GM19239 (cell line): ENCODE data around the gene OSBPL6.
"Not testable (repeated sequence)": the region's sequence is repeated elsewhere in the genome, so short reads cannot be mapped to it uniquely, and the experiment has no call there.

ENCODE experiments used
- DNase-seq: peaks from one replicate; pipeline ENCODE4 v3.0.0; 2011; ENCODE audit warnings: low spot score; ENCODE audit not compliant: insufficient read length
- FAIRE-seq: peaks from 2 replicates; lab custom pipeline; 2011; peaks lifted over from hg19 to GRCh38; lab: Jason Lieb, UNC

Gene OSBPL6

DNA sequence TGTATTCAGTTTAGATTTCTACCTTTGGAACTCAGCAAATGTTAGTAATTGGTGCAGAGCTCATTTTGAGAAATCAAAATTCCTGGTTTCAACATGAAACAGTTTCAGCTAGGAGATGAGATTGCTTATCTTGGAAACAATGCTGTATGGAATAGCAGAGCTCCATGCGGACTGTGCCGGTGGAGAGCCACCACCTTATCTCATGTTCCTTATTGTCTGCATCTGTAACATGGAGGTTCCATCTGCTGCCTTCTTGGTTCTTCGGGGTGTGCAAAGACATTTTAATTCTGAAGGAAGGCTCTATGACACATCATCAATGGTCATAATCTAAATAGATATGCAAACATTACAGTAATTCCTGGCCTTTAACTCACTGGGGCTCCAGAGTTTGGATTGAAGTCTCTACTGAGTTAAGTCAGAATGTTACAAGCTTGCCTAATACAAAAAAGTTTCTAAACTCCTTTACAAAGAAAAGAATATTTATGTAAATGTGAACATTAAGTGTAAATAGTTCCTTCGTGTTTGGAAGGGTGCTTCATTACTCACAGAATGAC is 191.4 kb downstream of the OSBPL6 start:
- no peak for DNase-seq
- FAIRE-seq, result peak; percentile 14

DNA sequence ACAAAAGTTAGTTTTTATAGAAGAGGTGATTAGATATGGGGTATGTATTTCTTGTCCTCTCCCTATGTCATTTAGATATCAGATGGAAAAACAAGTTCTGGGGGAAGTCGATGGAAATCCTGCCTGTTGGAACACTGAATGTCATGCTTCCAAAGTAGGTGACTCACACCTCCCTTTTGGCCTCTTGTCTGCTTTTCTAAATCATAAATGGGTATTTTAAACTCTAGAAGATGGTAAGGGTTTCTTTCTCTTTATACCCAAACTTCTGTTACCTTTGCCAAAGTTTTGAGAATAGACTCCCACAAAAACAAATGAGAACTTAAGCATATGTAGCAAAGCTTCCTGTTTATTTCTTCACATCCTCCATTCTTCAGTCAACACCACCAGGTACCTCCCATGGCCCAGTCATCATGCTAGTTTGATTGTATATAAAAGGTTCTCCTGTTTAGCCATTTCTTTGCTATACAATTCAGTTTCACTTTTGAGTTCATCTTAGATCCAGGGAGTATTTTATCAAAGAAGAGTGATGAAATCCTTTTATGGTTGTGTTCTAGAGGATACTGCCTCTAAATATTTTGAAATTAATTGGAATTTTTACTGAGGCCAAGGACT is 192.8 kb downstream of the OSBPL6 start:
- no peak for DNase-seq
- no peak for FAIRE-seq

DNA sequence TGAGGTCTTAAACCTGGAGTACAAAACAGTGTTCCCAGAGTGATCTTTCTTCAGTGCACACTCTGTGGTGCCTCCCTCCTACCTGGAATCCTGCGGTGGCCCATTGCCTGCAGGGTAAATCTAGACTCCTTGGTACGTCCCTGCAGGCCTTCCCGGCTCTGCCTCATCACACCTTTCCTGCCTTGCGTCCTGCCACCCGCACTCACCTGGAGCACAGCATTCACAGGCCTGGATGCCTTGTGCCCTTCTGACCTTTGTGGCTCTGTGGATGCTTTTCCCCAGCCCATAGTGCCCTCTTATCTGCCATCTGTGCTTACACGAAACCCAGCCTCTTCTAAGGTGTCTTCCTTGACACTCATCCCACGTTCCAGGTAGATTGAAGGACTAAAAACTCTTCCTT is 194.0 kb downstream of the OSBPL6 start:
- FAIRE-seq (no peak), DNase-seq (no peak)

- FAIRE-seq (no peak), DNase-seq (no peak)
These were observed 197.4 kb downstream of the OSBPL6 start for GRCh38 chr2:178391701-178392100.

DNA sequence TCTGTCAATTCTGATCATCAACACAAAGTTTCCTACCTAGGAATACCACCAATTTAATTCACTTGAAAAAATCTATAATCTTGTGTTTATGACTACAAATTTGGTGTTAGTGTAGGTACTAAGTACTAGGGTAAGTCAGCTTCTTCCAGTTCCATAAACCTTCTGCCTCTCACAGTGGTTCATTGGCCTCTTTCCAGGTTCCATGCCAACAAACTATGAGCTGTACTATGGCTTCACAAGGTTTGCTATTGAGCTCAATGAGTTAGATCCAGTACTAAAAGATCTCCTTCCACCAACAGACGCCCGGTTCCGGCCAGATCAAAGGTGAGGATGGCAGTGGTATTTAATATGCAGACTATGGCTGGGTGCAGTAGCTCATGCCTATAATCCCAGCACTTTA is 197.9 kb downstream of the OSBPL6 start:
- FAIRE-seq (no peak), DNase-seq (no peak)

DNA sequence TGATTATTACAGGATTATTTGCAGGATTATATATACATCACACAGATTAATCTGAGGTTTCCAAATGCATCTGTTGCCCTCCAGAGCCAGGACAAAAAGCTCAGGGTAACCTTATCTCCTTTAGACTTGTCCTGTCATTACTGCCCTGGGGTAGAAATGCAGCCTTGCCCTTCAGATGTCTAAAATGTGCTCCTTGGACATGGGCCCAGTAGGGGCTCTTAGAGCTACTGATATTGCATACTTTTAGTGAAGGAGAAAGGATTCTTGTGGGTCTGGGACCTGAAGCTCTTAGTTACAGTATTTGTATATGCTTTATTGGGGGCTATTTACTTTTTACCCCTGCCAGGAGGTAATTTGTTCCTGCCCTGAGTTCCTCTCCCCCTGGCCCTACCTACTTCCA is 200.5 kb downstream of the OSBPL6 start:
- DNase-seq (no peak), FAIRE-seq (no peak)

- no peak for DNase-seq
- FAIRE-seq, result no peak
These were observed 201.0 kb downstream of the OSBPL6 start for GRCh38 chr2:178395295-178395694.

DNA sequence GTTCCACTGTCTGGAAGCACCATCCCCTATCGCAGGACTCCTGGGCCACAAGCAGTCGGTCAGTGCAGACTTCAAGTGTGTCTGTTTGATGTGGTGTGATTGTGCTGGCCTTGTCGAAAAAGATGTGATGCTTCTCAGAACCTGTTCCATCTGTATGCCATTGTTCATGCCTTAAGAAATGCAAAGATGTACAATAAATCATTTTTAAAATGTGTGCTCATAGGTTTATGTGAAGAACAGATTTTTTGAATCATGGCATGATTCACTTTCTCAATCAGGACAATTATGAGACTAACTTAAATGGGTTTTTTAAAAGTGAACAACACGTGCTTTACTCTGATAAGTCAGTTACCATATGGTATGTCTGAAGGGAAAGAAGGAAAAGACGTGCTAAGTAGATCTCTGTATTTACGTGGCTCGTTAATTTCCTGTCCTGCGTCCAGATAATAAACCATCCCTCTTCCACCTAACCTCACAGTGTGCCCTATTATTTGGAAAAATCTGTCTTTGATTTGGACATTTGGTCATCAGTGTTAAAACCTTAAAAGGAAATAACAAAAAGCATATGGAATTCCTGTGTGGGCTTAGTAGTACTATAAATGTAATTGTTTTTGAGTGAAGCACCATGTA is 201.7 kb downstream of the OSBPL6 start:
- no peak for DNase-seq
- FAIRE-seq, result no peak

DNA sequence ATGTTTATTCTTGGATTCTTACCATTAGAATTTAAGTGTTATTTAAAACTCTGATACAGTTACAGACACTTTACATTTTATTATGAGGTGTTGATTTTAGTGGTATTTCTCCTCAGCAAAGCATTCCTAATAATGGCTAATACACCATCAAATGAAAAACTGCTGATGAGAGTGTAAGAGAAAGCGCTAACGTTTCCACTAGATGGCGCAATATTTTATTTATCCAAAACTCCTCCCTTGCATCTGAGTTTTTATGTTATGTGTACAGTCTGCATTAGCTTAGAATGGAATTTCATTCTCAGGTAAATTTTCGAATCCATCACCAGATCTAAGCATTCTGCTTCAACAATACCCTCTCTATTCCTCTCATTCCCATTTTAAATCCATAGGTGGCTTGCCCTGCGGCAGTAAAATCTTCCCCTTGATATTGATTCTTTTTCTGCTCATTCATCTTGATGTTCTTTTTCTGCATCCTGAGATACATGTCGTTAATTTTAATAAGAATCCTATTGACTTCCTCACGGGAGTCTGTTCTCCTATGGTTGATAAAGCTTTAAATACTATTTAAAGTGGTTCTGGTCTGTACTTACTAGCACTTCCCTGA is 202.8 kb downstream of the OSBPL6 start:
- FAIRE-seq (peak; percentile 88), DNase-seq (no peak)

DNA sequence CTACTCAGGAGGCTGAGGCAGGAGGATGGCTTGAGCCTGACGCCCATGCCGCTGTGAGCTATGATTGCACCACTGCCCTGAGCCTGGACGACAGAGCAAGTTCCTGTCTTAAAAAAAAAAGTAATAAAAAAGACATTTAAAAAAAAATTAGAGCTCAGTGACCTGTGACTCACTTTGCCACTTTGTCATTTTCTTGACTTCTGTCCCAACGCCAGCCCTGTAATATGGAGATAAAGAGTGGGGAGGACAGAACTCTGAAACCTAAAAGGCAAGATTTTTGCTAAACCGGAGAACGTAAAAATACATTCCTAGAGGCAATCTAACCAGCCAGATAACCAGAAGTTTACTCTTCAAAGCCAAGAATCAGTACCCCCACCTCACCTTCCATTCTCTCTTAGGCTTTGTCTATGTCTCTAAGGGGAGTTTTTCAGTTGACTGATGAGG is 207.7 kb downstream of the OSBPL6 start:
- DNase-seq, result no peak
- FAIRE-seq, result no peak

DNA sequence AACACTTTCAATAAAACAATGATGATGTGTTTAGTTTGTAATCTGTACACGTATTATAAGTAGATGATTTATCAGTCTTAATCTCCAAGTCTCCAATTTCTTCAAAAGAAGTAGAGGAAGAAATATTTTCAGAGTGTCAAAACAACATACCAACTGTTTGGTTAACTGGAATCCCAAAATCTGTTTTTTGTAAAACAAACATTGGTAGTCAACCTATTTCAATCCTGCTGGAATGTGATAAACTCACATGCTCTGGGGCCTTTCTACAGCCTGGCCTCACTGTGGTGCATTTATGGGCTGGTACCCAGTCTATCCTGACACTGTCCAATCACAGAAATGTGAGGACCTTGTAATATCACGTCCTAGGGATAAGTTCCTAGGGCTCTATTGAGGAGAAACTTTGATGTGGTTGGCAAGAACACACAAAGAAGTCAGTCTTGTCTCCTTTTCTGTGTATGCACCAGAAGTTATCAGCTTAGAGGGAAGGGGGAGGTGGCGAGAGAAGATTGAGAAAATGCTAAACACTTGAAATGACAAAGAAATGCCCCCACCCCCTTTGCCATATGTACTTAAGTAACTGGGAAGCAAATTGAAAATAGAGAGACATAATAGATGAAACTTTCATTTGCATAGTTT is 209.5 kb downstream of the OSBPL6 start:
- no peak for FAIRE-seq
- no peak for DNase-seq

GRCh38 chr2:178404368-178404767 is 210.1 kb downstream of the OSBPL6 start:
- peak; percentile 100 for FAIRE-seq
- peak; percentile 41 for DNase-seq

- peak; percentile 52 for FAIRE-seq
These were observed 214.9 kb downstream of the OSBPL6 start for GRCh38 chr2:178409261-178409660.

DNA sequence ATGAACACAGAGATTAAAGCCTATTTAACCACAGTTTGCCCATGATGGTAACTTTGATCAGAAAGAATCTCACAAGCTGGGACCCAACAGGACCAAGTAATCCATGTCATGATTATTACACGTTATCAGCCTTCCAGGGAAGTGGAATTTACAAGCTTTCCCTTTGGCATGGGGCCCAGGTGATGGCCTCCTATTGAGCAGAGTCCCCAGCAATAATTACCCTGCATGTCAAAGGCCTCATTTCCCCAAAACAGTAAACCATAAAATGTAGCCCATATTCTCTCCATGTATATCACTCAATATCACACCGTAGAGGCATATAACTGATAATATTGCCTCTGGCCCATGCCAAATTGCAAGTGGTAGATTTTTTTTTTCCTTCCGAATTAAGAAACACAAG is 217.7 kb downstream of the OSBPL6 start:
- no peak for DNase-seq
- no peak for FAIRE-seq

More at GRCh38 chr2:178409261-178409660, 214.9 kb downstream of the OSBPL6 start:
- DNase-seq, result no peak

DNA sequence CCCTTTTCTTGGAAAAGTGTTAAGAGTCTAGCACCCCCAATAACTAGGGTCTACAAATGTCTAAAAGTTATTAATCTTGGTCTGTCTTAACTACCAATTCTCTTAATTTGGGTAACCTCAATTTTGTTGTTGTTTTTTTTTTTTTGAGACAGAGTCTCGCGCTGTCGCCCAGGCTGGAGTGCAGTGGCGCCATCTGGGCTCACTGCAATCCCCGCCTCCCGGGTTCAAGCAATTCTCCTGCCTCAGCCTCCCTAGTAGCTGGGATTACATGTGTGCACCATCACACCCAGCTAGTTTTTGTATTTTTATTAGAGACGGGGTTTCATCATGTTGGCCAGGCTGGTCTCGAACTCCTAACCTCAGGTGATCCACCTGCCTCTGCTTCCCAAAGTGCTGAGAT is 218.1 kb downstream of the OSBPL6 start:
- not testable (repeated sequence) for DNase-seq, FAIRE-seq

DNA sequence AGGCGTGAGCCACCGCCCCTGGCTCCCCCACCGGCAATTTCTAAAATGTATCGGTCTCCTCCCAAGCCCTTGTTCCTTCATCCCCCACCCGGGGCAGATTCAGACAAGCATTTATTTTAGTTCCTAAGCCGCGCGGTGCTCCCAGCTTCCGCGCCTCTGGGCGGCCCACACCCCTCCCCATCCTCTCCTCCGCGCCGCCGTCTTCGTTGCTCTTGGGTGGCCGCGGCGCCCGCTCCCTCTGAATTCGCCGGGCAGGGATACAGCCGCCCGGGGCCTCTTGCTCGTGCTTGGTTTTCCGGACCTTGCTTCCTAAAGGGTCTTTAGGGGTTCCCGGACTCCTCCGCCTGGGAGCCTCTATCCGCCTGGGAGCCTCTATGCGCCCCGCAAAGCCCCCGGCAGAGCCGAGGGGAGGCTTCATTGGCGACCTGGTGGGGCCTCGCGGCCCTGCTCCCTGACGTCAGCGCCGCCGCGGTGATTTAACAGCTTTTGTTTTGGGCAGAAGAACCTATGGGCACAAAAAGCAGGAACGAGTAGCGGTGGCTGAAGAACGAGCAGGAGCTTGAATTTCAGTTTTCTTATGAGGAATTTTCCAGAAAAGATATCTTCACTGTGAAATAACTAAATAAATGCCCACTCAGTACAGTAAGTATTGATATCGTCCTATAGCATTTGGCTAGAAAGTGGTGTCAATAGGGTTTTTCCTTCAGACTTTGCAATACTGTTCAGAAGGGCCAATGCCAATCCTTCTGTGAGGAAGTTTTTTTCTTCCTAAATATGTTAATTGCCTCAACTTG is 219.4 kb downstream of the OSBPL6 start:
- peak; percentile 84 for FAIRE-seq

DNA sequence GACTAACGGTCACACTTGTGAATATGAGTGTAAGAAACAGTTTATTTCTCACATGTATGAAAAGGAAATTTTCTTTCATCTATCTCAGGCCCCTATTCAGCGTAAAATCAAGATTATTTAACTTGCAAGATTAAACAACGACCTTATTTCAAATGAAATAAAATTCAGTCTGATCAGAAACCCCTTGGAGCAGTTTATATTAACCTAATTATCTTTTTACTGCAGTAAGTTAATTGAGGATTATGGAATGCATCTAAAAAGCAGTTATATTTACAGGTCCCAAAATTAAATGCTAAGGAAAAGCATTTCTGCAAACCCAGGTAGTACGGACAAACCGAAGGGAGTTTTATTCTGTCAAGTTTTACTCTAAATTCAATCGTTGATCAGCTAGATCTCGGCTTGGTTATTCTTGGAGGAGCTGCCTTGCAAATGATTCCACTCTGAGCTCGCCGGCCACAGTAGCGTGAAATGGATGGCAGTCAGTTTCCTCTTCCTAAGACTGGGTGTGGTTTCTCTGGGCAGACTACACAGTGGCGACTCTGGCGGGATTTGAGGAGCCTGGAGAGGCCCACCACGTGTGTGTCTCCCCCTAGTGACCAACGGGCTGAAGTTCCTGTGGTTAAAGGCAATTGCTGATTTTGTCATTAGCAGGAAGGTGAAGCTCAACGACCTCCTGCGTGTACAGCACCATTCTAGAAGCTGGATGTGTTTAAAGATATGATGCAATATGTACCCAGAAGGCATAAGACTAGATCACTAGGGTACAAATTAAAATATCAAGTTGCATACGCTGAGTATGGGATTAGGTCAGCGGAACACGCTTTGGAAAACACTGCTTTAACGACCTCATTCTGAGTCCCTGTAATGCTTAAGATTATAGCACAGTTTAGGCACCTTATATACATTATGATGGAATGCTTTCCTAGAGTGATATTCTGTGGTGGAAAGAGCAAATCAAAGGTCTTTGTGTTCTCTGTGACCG is 220.2 kb downstream of the OSBPL6 start:
- DNase-seq (peak; percentile 52), FAIRE-seq (peak; percentile 97)

More for the DNA sequence above, 219.4 kb downstream of the OSBPL6 start:
- DNase-seq, result peak; percentile 29

DNA sequence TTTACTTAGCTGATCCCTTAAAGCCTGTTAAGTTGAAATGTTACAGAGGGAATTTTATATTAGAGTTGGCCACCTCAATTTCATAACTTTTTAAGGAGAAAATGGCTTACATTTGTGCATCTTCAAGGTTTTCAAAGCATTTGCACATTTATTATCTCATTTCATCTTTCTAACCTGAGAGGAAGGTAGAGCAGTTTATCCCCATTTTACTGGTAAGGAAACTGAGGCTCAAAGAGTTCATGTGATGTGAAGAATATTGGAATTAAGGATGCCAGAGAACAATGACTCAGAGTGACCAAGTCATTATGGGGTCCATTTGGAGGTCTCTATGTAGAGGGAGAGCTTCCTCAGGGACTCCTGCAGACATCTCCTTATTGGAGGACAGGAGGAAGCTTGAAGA is 221.7 kb downstream of the OSBPL6 start:
- DNase-seq, result no peak
- no peak for FAIRE-seq

- DNase-seq, result no peak
- no peak for FAIRE-seq
These were observed 223.6 kb downstream of the OSBPL6 start for GRCh38 chr2:178417916-178418315.
